KOPT-K1 (cell line): ENCODE data around the gene ABCB4.
"Not testable (repeated sequence)": the region's sequence is repeated elsewhere in the genome, so short reads cannot be mapped to it uniquely, and the experiment has no call there.

Source experiments
- H3K27ac ChIP-seq: fragments of 200-600 bp; sonication (generic); 2 replicates; pipeline ENCODE4 v1.5.1; 2016; ENCODE audit warnings: antibody characterized with exemption, mild to moderate bottlenecking, low read depth, low read length; ENCODE audit not compliant: poor library complexity, severe bottlenecking
- H3K36me3 ChIP-seq: fragments of 200-600 bp; sonication (generic); 2 replicates; pipeline ENCODE4 v1.5.1; 2017; ENCODE audit warnings: antibody characterized with exemption, mild to moderate bottlenecking, low read length, moderate library complexity; ENCODE audit not compliant: insufficient read depth
- H3K9me3 ChIP-seq: fragments of 200-600 bp; sonication (generic); 2 replicates; pipeline ENCODE4 v1.5.1; 2017; ENCODE audit warnings: antibody characterized with exemption, low read length, mild to moderate bottlenecking; ENCODE audit not compliant: insufficient read depth, poor library complexity, severe bottlenecking

ABCB4 gene

GRCh38 chr7:87460444-87460843 lies 15.0 kb downstream of the ABCB4 start:
- not testable (repeated sequence) for H3K27ac ChIP-seq, H3K36me3 ChIP-seq, H3K9me3 ChIP-seq

DNA sequence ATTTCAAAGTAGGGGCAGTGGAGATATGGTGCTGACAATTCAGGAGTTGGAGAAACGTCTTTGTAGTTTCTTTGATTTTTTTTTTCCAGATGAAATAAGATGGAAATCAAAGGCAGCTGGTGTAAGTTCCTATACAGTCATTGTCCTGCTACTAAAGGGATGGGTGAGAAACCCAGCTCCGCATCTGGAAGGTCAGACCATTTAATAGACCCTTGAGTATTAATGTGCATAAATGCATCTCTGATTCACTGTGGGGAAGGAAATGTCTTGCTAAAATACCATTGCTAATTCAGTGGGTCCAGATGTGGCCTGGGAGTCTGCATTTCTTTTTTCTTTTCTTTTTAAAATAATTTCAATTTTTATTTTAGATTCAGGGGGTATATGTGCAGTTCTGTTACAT lies 15.5 kb downstream of the ABCB4 start:
- Histone ChIP-seq H3K36me3 (no peaks in the 10 kb centered on the region), H3K9me3 (no peaks in the 10 kb centered on the region), H3K27ac (no peak overlapping the region)

GRCh38 chr7:87458148-87458547 lies 17.3 kb downstream of the ABCB4 start:
- Histone ChIP-seq H3K9me3 (no peaks in the 10 kb centered on the region), H3K36me3 (no peaks in the 10 kb centered on the region), H3K27ac (no peak overlapping the region)

DNA sequence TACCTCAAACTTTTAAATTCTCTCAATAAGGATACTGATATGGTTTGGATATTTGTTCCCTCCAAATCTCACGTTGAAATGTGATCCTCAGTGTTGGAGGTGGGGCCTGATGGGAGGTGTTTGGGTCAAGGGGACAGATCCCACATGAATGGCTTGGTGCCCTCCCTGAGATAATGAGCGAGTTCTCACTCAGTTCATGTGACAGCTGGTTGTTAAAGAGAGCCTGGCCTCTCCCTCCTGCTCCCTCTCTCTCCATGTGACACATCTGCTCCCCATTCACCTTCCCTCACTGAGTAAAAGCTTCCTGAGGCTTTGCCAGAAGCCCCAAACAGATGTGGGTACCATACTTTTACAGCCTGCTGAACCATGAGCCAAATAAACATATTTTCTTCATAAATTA lies 19.2 kb downstream of the ABCB4 start:
- H3K27ac ChIP-seq, result no peak overlapping the region
- no peaks in the 10 kb centered on the region for H3K36me3 ChIP-seq

DNA sequence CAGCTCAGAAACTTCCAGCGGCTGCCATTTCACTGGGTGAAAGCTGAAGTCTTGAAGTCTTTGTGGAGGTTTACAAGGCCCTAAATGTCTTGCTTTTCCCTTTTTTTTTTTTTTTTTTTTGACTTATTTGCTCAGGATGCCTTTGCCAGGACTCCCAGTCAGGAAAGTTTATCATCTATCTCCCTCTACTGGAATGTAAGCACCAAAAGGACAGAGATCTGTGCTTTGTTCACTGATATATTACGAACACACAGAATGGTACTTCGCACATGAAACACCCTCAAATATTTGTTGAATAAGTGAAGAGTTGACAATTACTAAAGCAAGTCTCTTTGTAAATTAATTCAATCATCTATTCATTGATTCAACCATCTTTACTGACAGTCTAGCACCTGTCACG lies 23.2 kb downstream of the ABCB4 start:
- H3K27ac ChIP-seq, result no peak overlapping the region

More for the DNA sequence above, 19.2 kb downstream of the ABCB4 start:
- no peaks in the 10 kb centered on the region for H3K9me3 ChIP-seq

DNA sequence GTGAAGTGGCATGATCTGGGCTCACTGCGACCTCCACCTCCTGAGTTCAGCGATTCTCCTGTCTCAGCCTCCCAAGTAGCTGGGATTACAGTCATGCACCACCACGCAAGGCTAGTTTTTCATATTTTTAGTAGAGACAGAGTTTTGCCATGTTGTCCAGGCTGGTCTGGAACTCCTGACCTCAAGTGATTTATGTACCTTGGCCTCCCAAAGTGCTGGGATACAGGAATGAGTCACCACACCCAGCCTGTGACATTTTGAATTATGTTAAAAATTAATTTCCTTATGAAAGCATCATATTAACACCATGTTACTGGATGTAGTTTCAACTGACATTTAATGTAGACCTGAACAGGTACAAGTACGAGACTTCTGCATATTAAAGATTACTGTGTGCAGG lies 24.3 kb downstream of the ABCB4 start:
- no peaks in the 10 kb centered on the region for H3K9me3 ChIP-seq
- no peak overlapping the region for H3K27ac ChIP-seq
- H3K36me3 ChIP-seq, result no peaks in the 10 kb centered on the region

More for the DNA sequence above, 23.2 kb downstream of the ABCB4 start:
- Histone ChIP-seq H3K9me3 (no peaks in the 10 kb centered on the region), H3K36me3 (no peaks in the 10 kb centered on the region)

DNA sequence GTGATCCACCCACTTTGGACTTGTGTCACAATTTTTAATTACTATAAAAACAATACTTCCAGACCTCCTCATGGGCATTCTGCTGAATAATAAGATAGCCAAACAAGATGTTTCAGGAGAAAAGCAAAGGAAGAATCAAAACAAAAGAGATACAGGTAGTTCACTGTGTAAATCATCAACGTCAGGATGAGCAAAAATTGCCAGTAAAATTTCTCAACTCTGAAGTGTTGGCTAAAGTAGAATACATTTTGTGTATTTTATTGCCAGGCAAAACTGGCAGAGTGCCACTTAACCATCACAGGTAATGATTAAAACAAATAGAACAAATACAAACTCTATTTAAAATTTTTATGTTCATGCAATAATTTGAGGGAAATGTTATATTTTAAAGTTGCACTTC lies 24.8 kb downstream of the ABCB4 start:
- Histone ChIP-seq H3K9me3 (no peaks in the 10 kb centered on the region), H3K36me3 (no peaks in the 10 kb centered on the region), H3K27ac (no peak overlapping the region)

DNA sequence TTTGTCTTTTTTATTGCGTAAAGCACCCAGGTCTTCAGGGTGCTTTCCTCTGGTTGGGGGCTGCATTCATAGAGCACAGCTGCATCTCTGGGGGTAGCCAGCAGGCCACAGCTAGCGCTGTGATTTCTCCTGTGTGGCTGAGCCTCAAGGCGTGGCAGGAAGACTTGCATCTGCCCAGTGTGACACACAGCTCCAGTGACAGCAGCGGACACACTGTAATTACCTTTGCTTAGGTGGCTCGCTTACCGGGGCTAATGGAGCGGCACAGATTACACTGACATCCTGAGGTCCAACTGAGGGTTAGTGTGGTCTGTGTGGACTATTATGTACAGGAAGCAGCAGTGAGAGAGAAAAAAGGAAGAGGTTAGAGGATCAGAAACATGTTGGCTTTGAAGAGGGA lies 27.1 kb downstream of the ABCB4 start:
- no peak overlapping the region for H3K27ac ChIP-seq
- H3K36me3 ChIP-seq, result no peaks in the 10 kb centered on the region
- no peaks in the 10 kb centered on the region for H3K9me3 ChIP-seq

DNA sequence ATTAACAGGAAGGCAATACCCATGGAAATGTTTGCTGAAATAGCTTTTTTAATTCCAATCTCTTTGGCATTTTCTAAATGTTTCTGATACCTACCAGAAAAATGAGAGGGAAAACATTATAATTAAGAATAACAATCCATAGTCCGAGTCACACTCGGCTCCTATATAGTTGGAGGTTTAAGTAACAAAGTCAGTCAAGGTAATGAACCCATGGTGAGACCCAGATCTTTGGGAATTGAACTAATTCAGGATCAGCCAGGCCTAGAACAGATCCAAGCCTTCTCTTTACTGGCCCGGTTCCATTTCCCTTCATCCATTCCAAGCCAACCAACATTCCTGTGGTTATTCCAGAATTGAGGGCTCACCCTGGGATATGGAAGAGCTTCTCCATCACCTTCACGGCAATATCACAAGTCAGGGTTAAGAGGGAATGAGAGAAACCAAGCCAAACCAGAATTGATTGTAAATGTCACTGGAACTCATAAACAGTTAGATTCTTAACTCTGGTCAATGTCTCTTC lies 28.3 kb downstream of the ABCB4 start:
- Histone ChIP-seq H3K27ac (no peak overlapping the region), H3K9me3 (no peaks in the 10 kb centered on the region), H3K36me3 (no peaks in the 10 kb centered on the region)

GRCh38 chr7:87445897-87446296 lies 29.6 kb downstream of the ABCB4 start:
- H3K36me3 ChIP-seq, result no peaks in the 10 kb centered on the region
- no peak overlapping the region for H3K27ac ChIP-seq
- no peaks in the 10 kb centered on the region for H3K9me3 ChIP-seq

DNA sequence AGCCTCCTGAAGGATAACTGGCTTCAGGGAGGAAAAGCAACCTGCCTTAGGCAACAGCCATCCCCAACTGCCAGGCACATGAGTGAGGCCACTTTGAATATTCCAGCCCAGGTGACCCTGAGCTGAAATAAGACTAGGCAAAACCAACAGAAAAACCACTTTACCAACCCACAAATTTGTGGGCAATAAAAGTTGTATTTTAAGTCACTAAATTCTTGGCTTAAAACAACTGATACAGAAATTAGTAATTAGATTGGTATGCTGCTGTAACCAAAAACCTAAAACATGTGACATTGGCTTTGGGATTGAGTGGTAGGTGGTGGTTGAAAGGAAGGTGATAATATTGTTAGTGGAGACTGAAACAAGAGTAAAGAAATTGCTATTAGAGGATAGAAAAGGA lies 39.9 kb downstream of the ABCB4 start:
- Histone ChIP-seq H3K27ac (no peak overlapping the region), H3K36me3 (no peaks in the 10 kb centered on the region), H3K9me3 (no peaks in the 10 kb centered on the region)

DNA sequence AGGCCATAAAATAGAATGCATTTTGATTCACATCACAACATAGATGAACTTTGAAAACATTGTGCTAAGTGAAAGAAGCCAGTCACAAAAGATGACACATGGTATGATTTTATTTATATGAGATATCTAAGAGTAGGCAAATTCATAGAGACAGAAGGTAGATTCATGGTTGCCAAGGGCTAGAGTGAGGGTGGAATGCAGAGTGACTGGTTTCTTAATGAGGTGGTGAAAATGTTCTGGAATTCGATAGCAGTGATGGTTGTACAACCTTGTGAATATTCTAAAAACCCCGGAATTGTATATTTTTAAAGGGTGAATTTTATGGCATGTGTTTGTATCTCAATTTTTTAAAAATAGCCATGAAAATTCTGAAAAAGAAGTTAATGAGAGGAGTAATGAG lies 42.9 kb downstream of the ABCB4 start:
- Histone ChIP-seq H3K36me3 (no peaks in the 10 kb centered on the region), H3K9me3 (no peaks in the 10 kb centered on the region)

GRCh38 chr7:87427288-87427687 lies 48.2 kb downstream of the ABCB4 start:
- Histone ChIP-seq H3K36me3 (no peaks in the 10 kb centered on the region), H3K9me3 (no peaks in the 10 kb centered on the region), H3K27ac (no peak overlapping the region)

More for the DNA sequence above, 42.9 kb downstream of the ABCB4 start:
- H3K27ac ChIP-seq, result no peak overlapping the region

- no peaks in the 10 kb centered on the region for H3K9me3 ChIP-seq
- H3K27ac ChIP-seq, result no peak overlapping the region
Observed at GRCh38 chr7:87426160-87426559, 49.3 kb downstream of the ABCB4 start.

GRCh38 chr7:87424075-87424474 lies 51.4 kb downstream of the ABCB4 start:
- Histone ChIP-seq H3K27ac (no peak overlapping the region), H3K36me3 (no peaks in the 10 kb centered on the region), H3K9me3 (no peaks in the 10 kb centered on the region)

More at GRCh38 chr7:87426160-87426559, 49.3 kb downstream of the ABCB4 start:
- no peaks in the 10 kb centered on the region for H3K36me3 ChIP-seq

GRCh38 chr7:87420173-87420572 lies 55.3 kb downstream of the ABCB4 start:
- H3K27ac ChIP-seq, result no peak overlapping the region
- no peaks in the 10 kb centered on the region for H3K9me3 ChIP-seq
- H3K36me3 ChIP-seq, result no peaks in the 10 kb centered on the region
